HCT116 (cell line): ENCODE measurements around the gene ADGRA3. TPM values are rescaled to one million over a fixed set of nuclear protein-coding genes. Genes with fewer than 3 reads are reported as not detected.

Experiments used
- ATAC-seq: fragments of 200-7000 bp; cut with Tn5 transposase; 2 replicates; pipeline ENCODE4 v1.9.1; 2020; ENCODE audit warnings: mild to moderate bottlenecking, moderate library complexity
- BruUV-seq: library from RNA; stranded (reverse); fragments of 400-500 nt; replicated peaks from 2 replicates; lab custom pipeline; 2021; lab: Mats Ljungman, UMichigan
- CTCF ChIA-PET: fragments of 300-600 bp; sonication (Branson Sonifier 250); formaldehyde crosslinking; loops from one replicate; lab custom pipeline; 2021; ENCODE audit warnings: antibody characterized with exemption; lab: Charles Lee
- POLR2A ChIA-PET: fragments of 300-600, 350-600 bp; sonication (Branson Sonifier 250); formaldehyde crosslinking; loops from one replicate; lab custom pipeline; 2021; ENCODE audit warnings: antibody characterized with exemption; lab: Charles Lee
- RAD21 ChIA-PET, 2 experiments: fragments of 300-600 bp; sonication (Branson Sonifier 250); formaldehyde crosslinking; loops; one replicate each; lab custom pipeline; 2023; ENCODE audit warnings: low total read pairs in 2 of 2; ENCODE audit not compliant: uncharacterized antibody in 2 of 2, unreplicated experiment in 2 of 2, low non-redundant PET in 1 of 2; lab: Charles Lee
- DNase-seq: peaks from one replicate; pipeline ENCODE4 v3.0.0-alpha.2; 2010; ENCODE audit warnings: low read depth, low spot score
- H2AFZ ChIP-seq: fragments of 200-600 bp; shearing (Covaris generic), sonication (generic); 2 replicates; pipeline ENCODE4 v1.6.1; 2017; ENCODE audit warnings: low read depth, mixed run types, mixed read lengths, antibody characterized with exemption, low read length; ENCODE audit not compliant: poor library complexity, severe bottlenecking
- H3K27ac ChIP-seq: 2 replicates; pipeline ENCODE4 v1.5.1; 2012; ENCODE audit warnings: low read depth, low read length
- H3K27me3 ChIP-seq: fragments of 200-600 bp; sonication (generic); 2 replicates; pipeline ENCODE4 v1.6.1; 2016; ENCODE audit warnings: mixed run types, low read length, mixed read lengths; ENCODE audit not compliant: insufficient read depth
- H3K36me3 ChIP-seq, 2 experiments: fragments of 200-500 bp in 1 of 2; fragments of 200-600 bp in 1 of 2; sonication (Bioruptor generic) in 1 of 2; sonication (generic) in 1 of 2; 2 replicates each; pipeline versions ENCODE4 v1.5.1 to v1.6.1; 2014 to 2016; ENCODE audit warnings: low read length in 2 of 2, inconsistent platforms in 1 of 2, mixed read lengths in 1 of 2, mixed run types in 1 of 2; ENCODE audit not compliant: insufficient read depth in 2 of 2, control insufficient read depth in 1 of 2
- H3K4me1 ChIP-seq, 2 experiments: fragments of 200-600 bp in 1 of 2; sonication (generic) in 1 of 2; 2 replicates each; pipeline versions ENCODE4 v1.5.1 to v1.6.1; 2012 to 2017; ENCODE audit warnings: low read length in 2 of 2, inconsistent platforms in 1 of 2, mild to moderate bottlenecking in 1 of 2, mixed read lengths in 1 of 2, mixed run types in 1 of 2, moderate library complexity in 1 of 2; ENCODE audit not compliant: insufficient read depth in 2 of 2, control insufficient read depth in 1 of 2
- H3K4me2 ChIP-seq: fragments of 200-600 bp; sonication (generic); 2 replicates; pipeline ENCODE4 v1.6.1; 2017; ENCODE audit warnings: mixed run types, low read length, mixed read lengths
- H3K4me3 ChIP-seq, 2 experiments: fragments of 200-600 bp in 1 of 2; sonication (generic) in 1 of 2; replicated peaks in 1 of 2; 2 replicates each; pipeline ENCODE4 v1.5.1; 2011 to 2016; ENCODE audit warnings: low read length in 2 of 2, control low read depth in 1 of 2, low read depth in 1 of 2, mild to moderate bottlenecking in 1 of 2, mixed read lengths in 1 of 2, mixed run types in 1 of 2
- H3K79me2 ChIP-seq: fragments of 200-600 bp; sonication (generic); 2 replicates; pipeline ENCODE4 v1.6.1; 2017; ENCODE audit warnings: mild to moderate bottlenecking, mixed run types, low read length, moderate library complexity, mixed read lengths; ENCODE audit not compliant: insufficient read depth
- H3K9ac ChIP-seq: fragments of 200-600 bp; sonication (generic); 2 replicates; pipeline ENCODE4 v1.6.1; 2016; ENCODE audit warnings: low read length, mixed read lengths
- H3K9me2 ChIP-seq: fragments of 200-600 bp; sonication (generic), shearing (Covaris generic); 2 replicates; pipeline ENCODE4 v1.6.1; 2017; ENCODE audit warnings: mixed run types, mild to moderate bottlenecking, moderate library complexity; ENCODE audit not compliant: insufficient read depth
- H3K9me3 ChIP-seq, 2 experiments: fragments of 200-500 bp in 1 of 2; fragments of 200-600 bp in 1 of 2; sonication (Bioruptor generic) in 1 of 2; sonication (generic) in 1 of 2; 2 replicates each; pipeline ENCODE4 v1.6.1; 2014 to 2017; ENCODE audit warnings: low read length in 2 of 2, mixed read lengths in 2 of 2, inconsistent platforms in 1 of 2, low read depth in 1 of 2, mild to moderate bottlenecking in 1 of 2, mixed run types in 1 of 2, moderate library complexity in 1 of 2; ENCODE audit not compliant: control insufficient read depth in 1 of 2, insufficient read depth in 1 of 2
- H4K20me1 ChIP-seq: fragments of 200-600 bp; sonication (generic), shearing (Covaris generic); 2 replicates; pipeline ENCODE4 v1.6.1; 2017; ENCODE audit warnings: mixed run types, mild to moderate bottlenecking, moderate library complexity; ENCODE audit not compliant: insufficient read depth
- CBX3 ChIP-seq: IDR thresholded peaks from 2 replicates; pipeline ENCODE4 v1.6.1; 2012; ENCODE audit warnings: low read depth
- CEBPB ChIP-seq: IDR thresholded peaks from 2 replicates; pipeline ENCODE4 v1.6.1; 2012; ENCODE audit warnings: low read depth
- CTCF ChIP-seq, 3 experiments: fragments of 200-600 bp in 1 of 3; sonication (generic) in 1 of 3; IDR thresholded peaks in 2 of 3; conservative IDR thresholded peaks in 1 of 3; 2 replicates each; pipeline ENCODE4 v1.5.1; 2012 to 2017; ENCODE audit warnings: low read depth in 2 of 3, low read length in 2 of 3, antibody characterized with exemption in 1 of 3, borderline replicate concordance in 1 of 3, control low read depth in 1 of 3, mild to moderate bottlenecking in 1 of 3, mixed read lengths in 1 of 3, mixed run types in 1 of 3, moderate library complexity in 1 of 3; ENCODE audit not compliant: insufficient read depth in 1 of 3
- EGR1 ChIP-seq: IDR thresholded peaks from 2 replicates; pipeline ENCODE4 v1.6.1; 2012; ENCODE audit warnings: low read depth
- FOSL1 ChIP-seq: IDR thresholded peaks from 2 replicates; pipeline ENCODE4 v1.6.1; 2012; ENCODE audit warnings: low read depth
- JUND ChIP-seq: IDR thresholded peaks from 2 replicates; pipeline ENCODE4 v1.6.1; 2012
- POLR2AphosphoS5 ChIP-seq: IDR thresholded peaks from 2 replicates; pipeline ENCODE4 v1.6.1; 2011; ENCODE audit warnings: mild to moderate bottlenecking, low read depth, low read length, moderate library complexity
- RAD21 ChIP-seq: IDR thresholded peaks from 2 replicates; pipeline ENCODE4 v1.6.1; 2012; ENCODE audit warnings: low read depth, mild to moderate bottlenecking
- SIN3A ChIP-seq: IDR thresholded peaks from 2 replicates; pipeline ENCODE4 v1.6.1; 2012; ENCODE audit warnings: low read depth
- SP1 ChIP-seq: IDR thresholded peaks from 2 replicates; pipeline ENCODE4 v1.6.1; 2012; ENCODE audit warnings: low read depth
- TCF7L2 ChIP-seq: IDR thresholded peaks from 2 replicates; pipeline ENCODE4 v1.7.0; 2011; ENCODE audit warnings: borderline replicate concordance, inconsistent platforms; ENCODE audit not compliant: insufficient read depth, insufficient read length; ENCODE audit errors: extremely low read depth
- YY1 ChIP-seq: IDR thresholded peaks from 2 replicates; pipeline ENCODE4 v1.6.1; 2011; ENCODE audit warnings: low read length, low read depth, moderate library complexity, mild to moderate bottlenecking; ENCODE audit not compliant: insufficient replicate concordance; ENCODE audit errors: extremely low read depth
- ZBTB33 ChIP-seq: IDR thresholded peaks from 2 replicates; pipeline ENCODE4 v1.6.1; 2011; ENCODE audit warnings: mild to moderate bottlenecking, low read length, moderate library complexity; ENCODE audit not compliant: insufficient replicate concordance; ENCODE audit errors: extremely low read depth
- ZFX ChIP-seq: fragments of 450-650 bp; IDR thresholded peaks from 2 replicates; pipeline ENCODE4 v1.6.1; 2017
- intact Hi-C: fragments of 100-400 bp; cut with micrococcal nuclease; formaldehyde crosslinking; loops from 2 replicates; pipeline ENCODE4 v1.10.0; 2022
- total RNA-seq: library from RNA; stranded (reverse); gene quantifications from one replicate; pipeline ENCODE4 v1.2.1, GENCODE V29; 2021; ENCODE audit not compliant: unreplicated experiment

Gene ADGRA3
- total RNA-seq, 1 experiment from 2014 or later = 43.0 TPM

GRCh38 chr4:22512306-22512705, 3.6 kb downstream of the ADGRA3 start:
- intact Hi-C loops = no loop called here
- no peaks in the 10 kb centered on the region for H3K36me3 ChIP-seq
- no peaks in the 10 kb centered on the region for H3K9me3 ChIP-seq
- ChIA-PET POLR2A (no interaction called here), RAD21 (no interaction called here), CTCF (no interaction called here)
- no peaks in the 10 kb centered on the region for H3K9me2 ChIP-seq
- H3K27me3 ChIP-seq = no peaks in the 10 kb centered on the region
- no peak overlapping the region for H3K4me2 ChIP-seq
- no peak overlapping the region for H3K27ac ChIP-seq
- no peak for ATAC-seq
- no peak overlapping the region for H3K4me3 ChIP-seq
- H3K9ac ChIP-seq = no peak overlapping the region
- peaks cover 5% of the 10 kb centered on the region; the same call in 1 of the 2 replicates for H4K20me1 ChIP-seq
- peaks cover 14 to 28% of the 10 kb centered on the region in 2 experiments for H3K4me1 ChIP-seq
- H3K79me2 ChIP-seq = peaks cover 75% of the 10 kb centered on the region
- no peak overlapping the region for H2AFZ ChIP-seq
- no peak for DNase-seq
- BruUV-seq = no TSS peak
- TF ChIP-seq FOSL1 (no peak), CEBPB (no peak), CTCF (IDR thresholded peaks at IDR 0.05 in 2 of 3, conservative IDR thresholded peaks at IDR 0.05 in 1 of 3; ENCODE audit: borderline replicate concordance in 1 of 3, insufficient read depth in 1 of 3, low read depth in 2 of 3, low read length in 2 of 3) (no peak), TCF7L2 (no peak), YY1 (no peak), JUND (no peak), EGR1 (no peak)

GRCh38 chr4:22510750-22511149, 5.1 kb downstream of the ADGRA3 start:
- DNase-seq = no peak
- RAD21 ChIA-PET = no interaction called here
- Histone ChIP-seq H3K9ac (no peak overlapping the region), H4K20me1 (peaks cover 6% of the 10 kb centered on the region; the same call in 1 of the 2 replicates), H3K36me3 (no peaks in the 10 kb centered on the region), H3K4me2 (no peak overlapping the region), H3K9me3 (no peaks in the 10 kb centered on the region), H3K4me3 (no peak overlapping the region), H3K79me2 (peaks cover 90% of the 10 kb centered on the region), H3K27me3 (no peaks in the 10 kb centered on the region), H2AFZ (no peak overlapping the region), H3K4me1 (peaks cover 12 to 20% of the 10 kb centered on the region in 2 experiments; a peak in 3 of 4 replicates), H3K9me2 (no peaks in the 10 kb centered on the region), H3K27ac (no peak overlapping the region)
- CTCF ChIA-PET = no interaction called here
- POLR2A ChIA-PET = no interaction called here
- BruUV-seq = no TSS peak
- no peak for ATAC-seq
- intact Hi-C loops = no loop called here
- TF ChIP-seq ZFX = no peak
- TF ChIP-seq ZBTB33 = no peak
- no peak for TF ChIP-seq CEBPB
- no peak for TF ChIP-seq RAD21
- no peak for TF ChIP-seq FOSL1
- no peak for TF ChIP-seq SP1
- no peak for TF ChIP-seq SIN3A
- TF ChIP-seq POLR2AphosphoS5 = no peak
- TF ChIP-seq CTCF (IDR thresholded peaks at IDR 0.05 in 2 of 3, conservative IDR thresholded peaks at IDR 0.05 in 1 of 3; ENCODE audit: borderline replicate concordance in 1 of 3, insufficient read depth in 1 of 3, low read depth in 2 of 3, low read length in 2 of 3) = no peak
- TF ChIP-seq CBX3 = no peak
